Stimulated activated CD4-positive, alpha-beta T cell treated with anti-CD3 and anti-CD28 coated beads, Interleukin-4, amount 100 ng/mL, for 1 hour (primary cell): Measurements from ENCODE around the gene CAAP1.
"Not testable (repeated sequence)": the region's sequence is repeated elsewhere in the genome, so short reads cannot be mapped to it uniquely, and the experiment has no call there.

ENCODE experiments used
- DNase-seq: peaks from one replicate; pipeline ENCODE4 v3.0.0-alpha.2; 2020

Gene CAAP1

DNA sequence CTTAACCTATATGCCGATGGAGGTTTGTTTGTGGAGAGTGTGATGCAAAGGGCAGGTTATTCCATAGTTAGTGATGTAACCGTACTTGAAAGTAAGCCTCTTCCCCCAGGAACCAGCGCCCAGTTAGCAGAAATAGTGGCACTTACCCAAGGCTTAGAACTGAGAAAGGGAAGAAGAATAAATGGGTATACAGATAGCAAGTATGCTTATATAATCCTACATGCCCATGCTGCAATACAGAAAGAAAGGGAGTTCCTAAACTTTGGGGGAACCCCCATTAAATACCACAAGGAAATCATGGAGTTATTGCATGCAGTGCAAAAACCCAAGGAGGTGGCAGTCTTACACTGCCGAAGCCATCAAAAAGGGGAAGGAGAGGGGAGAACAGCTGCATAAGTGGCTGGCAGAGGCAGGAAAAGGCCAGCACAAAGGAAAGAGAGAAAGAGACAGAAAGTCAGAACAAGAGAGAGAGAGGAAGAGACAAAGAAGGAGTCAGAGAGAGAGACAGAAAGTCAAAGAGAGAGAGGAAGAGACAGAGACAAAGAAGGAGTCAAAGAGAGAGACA, 64.1 kb downstream of the CAAP1 start:
- DNase-seq = not testable (repeated sequence)

DNA sequence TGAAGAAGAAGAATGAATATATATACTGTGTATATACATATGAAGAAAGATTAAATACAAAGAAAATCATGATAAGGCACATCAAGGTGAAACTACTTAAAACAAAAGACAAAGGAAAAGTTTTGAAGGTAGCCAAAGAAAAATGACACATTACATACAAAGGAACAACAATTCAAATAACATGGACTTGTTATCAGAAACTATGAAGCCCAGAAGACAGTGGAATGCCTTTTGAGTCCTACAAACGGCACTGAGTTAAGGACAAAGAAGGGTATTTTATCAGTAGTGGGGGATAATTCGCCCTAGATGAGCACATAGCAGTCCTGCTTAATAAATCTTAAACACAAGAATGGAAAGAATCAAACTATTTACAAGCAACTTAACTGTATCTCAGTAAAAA, 77.8 kb downstream of the CAAP1 start:
- DNase-seq = no peak

- no peak for DNase-seq
Observed at GRCh38 chr9:26813247-26813646, 79.4 kb downstream of the CAAP1 start.

GRCh38 chr9:26812217-26812616, 80.4 kb downstream of the CAAP1 start:
- DNase-seq = no peak

- DNase-seq = no peak
Observed at GRCh38 chr9:26811106-26811505, 81.5 kb downstream of the CAAP1 start.

- DNase-seq = no peak
Observed at GRCh38 chr9:26809795-26810194, 82.8 kb downstream of the CAAP1 start.

DNA sequence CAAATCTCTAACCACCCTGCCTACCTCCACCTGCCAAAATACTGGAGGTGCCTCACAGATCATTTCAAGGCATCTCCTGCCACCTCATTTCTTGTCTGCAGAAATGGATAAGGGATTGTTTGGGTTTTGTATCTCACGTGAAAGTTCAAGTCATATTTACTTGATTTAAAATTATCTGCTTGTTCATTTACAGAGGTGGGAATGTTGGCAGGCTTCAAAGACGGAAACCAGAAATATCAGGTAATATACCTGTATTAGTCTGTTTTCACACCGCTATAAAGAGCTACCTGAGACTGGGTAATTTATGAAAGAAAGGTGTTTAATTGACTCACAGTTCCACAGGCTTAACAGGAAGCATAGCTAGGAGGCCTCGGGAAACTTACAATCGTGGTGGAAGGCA, 85.4 kb downstream of the CAAP1 start:
- no peak for DNase-seq

GRCh38 chr9:26802921-26803320, 89.7 kb downstream of the CAAP1 start:
- no peak for DNase-seq

GRCh38 chr9:26801772-26802171, 90.8 kb downstream of the CAAP1 start:
- no peak for DNase-seq

- no peak for DNase-seq
Observed at GRCh38 chr9:26800322-26800721, 92.3 kb downstream of the CAAP1 start.

DNA sequence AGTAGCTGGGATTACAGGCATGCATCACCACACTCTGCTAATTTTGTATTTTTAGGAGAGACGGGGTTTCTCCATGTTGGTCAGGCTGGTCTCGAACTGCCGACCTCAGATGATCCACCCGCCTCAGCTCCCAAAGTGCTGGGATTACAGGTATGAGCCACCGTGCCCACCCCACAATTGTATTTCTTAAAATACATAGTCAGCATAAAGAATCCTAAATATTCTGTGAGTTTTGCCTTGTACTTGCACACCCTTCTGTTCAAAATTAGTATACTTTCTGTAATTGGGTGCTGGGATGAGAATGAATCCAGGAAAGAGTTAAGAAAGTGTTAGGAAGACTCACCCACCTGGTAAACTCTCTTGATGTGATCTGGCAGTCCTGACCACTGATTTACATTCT, 101.3 kb downstream of the CAAP1 start:
- DNase-seq = no peak
